ENCODE data around the gene MROH9. TPM values are rescaled to one million over a fixed set of nuclear protein-coding genes. Genes with fewer than 3 reads are reported as not detected.

The MROH9 gene
- total and polyA plus RNA-seq, 2 of the 8 experiments (the other 6 are each of a cell fraction or from before 2014, with no cell fraction given) = not detected

DNA sequence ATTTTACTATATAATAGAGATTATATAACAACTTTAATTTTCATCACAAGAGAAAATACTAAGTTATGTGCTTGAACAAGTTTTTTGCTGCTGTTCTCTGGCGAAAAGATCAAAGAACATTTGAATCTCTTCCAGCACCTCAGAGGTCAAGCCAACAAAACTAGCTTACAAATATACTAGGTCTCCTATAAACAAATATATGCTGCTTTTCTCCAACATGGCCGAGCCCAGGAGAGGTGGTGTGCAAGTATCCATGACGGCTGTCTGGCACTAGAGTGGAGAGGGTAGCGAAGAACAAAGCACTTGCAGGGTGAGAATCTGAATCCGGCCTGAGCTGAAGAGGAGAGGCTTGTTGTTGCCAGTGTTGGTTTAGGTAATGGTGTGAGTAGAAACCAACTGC lies 147.9 kb downstream of the MROH9 start:
- Histone ChIP-seq H3K18ac (ENCODE audit: extremely low read depth, low read length) (no peak overlapping the region; the same call in 1 of the 2 replicates), H3K4ac (replicated peaks; ENCODE audit: insufficient read length, low read depth, low read length) (no peak overlapping the region), H4K8ac (ENCODE audit: extremely low read depth, insufficient read depth, low read length) (no peak overlapping the region), H4K5ac (ENCODE audit: insufficient read length, low read depth, low read length) (no peak overlapping the region), H2BK15ac (ENCODE audit: low read length) (no peak overlapping the region), H3K56ac (replicated peaks; ENCODE audit: insufficient read length, low read depth, low read length) (no peak overlapping the region), H3K14ac (ENCODE audit: insufficient read length) (no peak overlapping the region), H3K4me3 (ENCODE audit: extremely low read depth in 1 of 4, insufficient read depth in 2 of 4, low read depth in 3 of 4, low read length in 4 of 4) (no peak overlapping the region), H3K9me3 (ENCODE audit: insufficient read depth in 2 of 2, low read depth in 1 of 2, low read length in 1 of 2) (no peaks in the 10 kb centered on the region), H2BK5ac (ENCODE audit: low read depth, low read length) (no peak overlapping the region), H3K36me3 (ENCODE audit: control insufficient read depth in 2 of 4, insufficient read depth in 4 of 4, low read length in 3 of 4) (no peaks in the 10 kb centered on the region), H4K20me1 (replicated peaks in 1 of 2; ENCODE audit: control insufficient read depth in 1 of 2, insufficient read depth in 2 of 2, low read length in 2 of 2) (no peaks in the 10 kb centered on the region), H3K23me2 (ENCODE audit: low read depth, low read length) (no peaks in the 10 kb centered on the region), H3K4me2 (ENCODE audit: insufficient read depth in 1 of 2, low read depth in 2 of 2, low read length in 2 of 2) (no peak overlapping the region), H2AK5ac (ENCODE audit: low read depth, low read length) (no peak overlapping the region), H3K79me1 (ENCODE audit: low read depth, low read length) (no peaks in the 10 kb centered on the region), H2AFZ (ENCODE audit: low read length) (no peak overlapping the region), H2BK12ac (ENCODE audit: low read depth, low read length) (no peak overlapping the region), H2BK120ac (replicated peaks; ENCODE audit: low read depth, low read length) (no peak overlapping the region), H3K4me1 (replicated peaks in 1 of 4; ENCODE audit: control insufficient read depth in 3 of 4, insufficient read depth in 4 of 4, low read length in 3 of 4) (no peaks in the 10 kb centered on the region), H2BK20ac (ENCODE audit: low read length) (no peak overlapping the region), H3K9ac (replicated peaks in 1 of 4; ENCODE audit: extremely low read depth in 1 of 4, low read depth in 3 of 4, low read length in 3 of 4) (no peak overlapping the region), H4K91ac (replicated peaks; ENCODE audit: insufficient read length, low read length) (no peak overlapping the region), H3K79me2 (ENCODE audit: control insufficient read depth in 1 of 2, insufficient read depth in 2 of 2, low read length in 2 of 2) (no peaks in the 10 kb centered on the region), H3K27me3 (replicated peaks in 1 of 4; ENCODE audit: control insufficient read depth in 3 of 4, extremely low read depth in 1 of 4, insufficient read depth in 3 of 4, low read length in 3 of 4) (no peaks in the 10 kb centered on the region), H3K27ac (ENCODE audit: low read depth, low read length) (no peak overlapping the region), H3K23ac (ENCODE audit: insufficient read length) (no peak overlapping the region)
- no peak for DNase-seq (ENCODE audit: low read depth in 1 of 2, low spot score in 2 of 2)
- WGBS, 2 experiments (ENCODE audit: extremely low coverage in 1 of 2, insufficient coverage in 1 of 2, insufficient read length in 1 of 2, insufficient replicate concordance in 2 of 2, low coverage in 1 of 2, low lambda C conversion rate in 2 of 2, missing lambda C conversion rate in 1 of 2) = 95% methylated on average over 5 of the region's 5 CpGs; no CpG with 5 or more reads in 1 of the 2 experiments
- POLR2A ChIA-PET (ENCODE audit: partially characterized antibody) = no interaction called here
- CTCF ChIA-PET (ENCODE audit: partially characterized antibody) = interaction anchor here (1.1 to 2.7 kb wide), 2 partner anchors 143 to 162 kb away, joined by 3 to 14 read pairs; no protein-coding TSS in a partner anchor
- FAIRE-seq = no peak
- no peak for TF ChIP-seq TAF1 (IDR thresholded peaks at IDR 0.05; ENCODE audit: low read depth, low read length)
